Measurements from ENCODE around the gene PIGR.

Gene PIGR

DNA sequence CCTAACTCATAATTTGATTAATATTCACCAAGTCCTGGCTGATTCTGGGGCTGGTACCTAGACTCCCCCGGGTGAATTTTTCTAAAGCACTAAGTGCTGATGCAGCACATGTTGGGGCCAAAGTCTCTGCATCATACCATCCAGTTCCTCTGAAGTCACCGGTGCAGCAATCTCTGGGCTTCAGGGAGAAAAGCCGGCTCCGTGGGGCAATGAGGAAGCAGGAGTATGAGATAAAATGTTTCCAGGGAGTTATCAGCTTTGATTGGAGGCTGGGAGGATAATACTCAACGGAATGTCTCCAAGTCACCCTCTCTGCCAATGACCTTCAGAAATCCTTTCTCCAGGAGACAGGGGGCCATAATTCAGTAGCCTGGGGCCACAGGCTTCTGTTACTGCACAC is 22.8 kb upstream of the PIGR start:
- TF ChIP-seq, protein P1, sequence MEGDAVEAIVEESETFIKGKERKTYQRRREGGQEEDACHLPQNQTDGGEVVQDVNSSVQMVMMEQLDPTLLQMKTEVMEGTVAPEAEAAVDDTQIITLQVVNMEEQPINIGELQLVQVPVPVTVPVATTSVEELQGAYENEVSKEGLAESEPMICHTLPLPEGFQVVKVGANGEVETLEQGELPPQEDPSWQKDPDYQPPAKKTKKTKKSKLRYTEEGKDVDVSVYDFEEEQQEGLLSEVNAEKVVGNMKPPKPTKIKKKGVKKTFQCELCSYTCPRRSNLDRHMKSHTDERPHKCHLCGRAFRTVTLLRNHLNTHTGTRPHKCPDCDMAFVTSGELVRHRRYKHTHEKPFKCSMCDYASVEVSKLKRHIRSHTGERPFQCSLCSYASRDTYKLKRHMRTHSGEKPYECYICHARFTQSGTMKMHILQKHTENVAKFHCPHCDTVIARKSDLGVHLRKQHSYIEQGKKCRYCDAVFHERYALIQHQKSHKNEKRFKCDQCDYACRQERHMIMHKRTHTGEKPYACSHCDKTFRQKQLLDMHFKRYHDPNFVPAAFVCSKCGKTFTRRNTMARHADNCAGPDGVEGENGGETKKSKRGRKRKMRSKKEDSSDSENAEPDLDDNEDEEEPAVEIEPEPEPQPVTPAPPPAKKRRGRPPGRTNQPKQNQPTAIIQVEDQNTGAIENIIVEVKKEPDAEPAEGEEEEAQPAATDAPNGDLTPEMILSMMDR (IDR thresholded peaks at IDR 0.05; ENCODE audit: poor library complexity, severe bottlenecking), result no peak
- no peak overlapping the region for H3K27ac ChIP-seq (ENCODE audit: poor library complexity, severe bottlenecking)
- no peak overlapping the region for H3K4me3 ChIP-seq (ENCODE audit: severe bottlenecking)
- no peaks in the 10 kb centered on the region for H3K9me3 ChIP-seq (ENCODE audit: severe bottlenecking)
- no peaks in the 10 kb centered on the region for H3K36me3 ChIP-seq (ENCODE audit: low read depth)
- no peaks in the 10 kb centered on the region for H3K4me1 ChIP-seq (ENCODE audit: insufficient read depth, poor library complexity, severe bottlenecking)
- no peak for ATAC-seq (ENCODE audit: low read depth)
- H3K27me3 ChIP-seq (ENCODE audit: insufficient read depth, poor library complexity, severe bottlenecking), result no peaks in the 10 kb centered on the region
- no peak for DNase-seq (ENCODE audit: low spot score)

DNA sequence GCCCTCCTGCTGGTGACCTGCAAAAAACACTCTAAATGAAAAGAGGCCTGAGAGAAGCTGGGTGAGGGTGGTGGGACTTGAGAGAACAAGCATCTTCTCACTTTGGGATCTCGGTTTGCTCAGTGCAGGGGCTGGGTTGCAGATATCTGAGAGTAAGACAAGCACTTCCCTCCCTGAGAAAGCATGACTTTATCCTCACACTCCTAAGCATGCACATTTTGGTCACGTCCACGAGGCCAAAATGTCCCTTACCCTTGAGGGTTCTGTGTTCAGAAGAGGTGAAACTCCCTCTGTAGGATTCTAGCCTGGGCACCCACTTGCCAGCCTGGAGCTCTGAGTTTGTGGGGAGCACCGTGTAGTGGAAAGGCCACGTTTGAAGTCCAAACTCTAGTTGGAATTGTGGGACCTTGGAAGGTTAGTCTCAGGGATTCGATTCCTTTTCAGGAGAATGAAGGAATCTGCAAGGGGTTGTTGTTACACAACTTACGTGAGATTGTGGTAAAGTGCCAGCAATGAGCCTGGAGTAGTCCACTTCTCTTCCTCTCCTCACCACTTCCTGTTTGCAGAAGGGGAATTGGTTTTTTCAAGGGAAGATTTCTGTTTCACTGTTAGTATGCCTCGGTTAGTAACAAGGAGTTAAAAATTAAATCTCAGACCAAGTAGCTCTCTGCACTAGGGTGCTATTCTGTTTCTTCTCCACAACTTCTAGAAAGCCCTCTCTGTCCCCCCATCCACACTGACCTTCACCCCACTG is 21.0 kb upstream of the PIGR start:
- Histone ChIP-seq H3K36me3 (ENCODE audit: low read depth) (no peaks in the 10 kb centered on the region), H3K4me1 (ENCODE audit: insufficient read depth, poor library complexity, severe bottlenecking) (no peaks in the 10 kb centered on the region), H3K27me3 (ENCODE audit: insufficient read depth, poor library complexity, severe bottlenecking) (no peaks in the 10 kb centered on the region), H3K9me3 (ENCODE audit: severe bottlenecking) (no peaks in the 10 kb centered on the region), H3K27ac (ENCODE audit: poor library complexity, severe bottlenecking) (no peak overlapping the region), H3K4me3 (ENCODE audit: severe bottlenecking) (no peak overlapping the region)
- ATAC-seq (ENCODE audit: low read depth) (no peak), DNase-seq (ENCODE audit: low spot score) (no peak)
- TF ChIP-seq, protein P1 (IDR thresholded peaks at IDR 0.05; ENCODE audit: poor library complexity, severe bottlenecking), result no peak

GRCh38 chr1:206965781-206966180 is 19.5 kb upstream of the PIGR start:
- H3K4me3 ChIP-seq (ENCODE audit: severe bottlenecking), result no peak overlapping the region
- H3K27me3 ChIP-seq (ENCODE audit: insufficient read depth, poor library complexity, severe bottlenecking), result no peaks in the 10 kb centered on the region
- no peaks in the 10 kb centered on the region for H3K36me3 ChIP-seq (ENCODE audit: low read depth)
- H3K27ac ChIP-seq (ENCODE audit: poor library complexity, severe bottlenecking), result no peak overlapping the region
- peaks cover 9% of the 10 kb centered on the region for H3K4me1 ChIP-seq (ENCODE audit: insufficient read depth, poor library complexity, severe bottlenecking)
- TF ChIP-seq, protein P1 (IDR thresholded peaks at IDR 0.05; ENCODE audit: poor library complexity, severe bottlenecking), result no peak
- no peak for ATAC-seq (ENCODE audit: low read depth)
- no peaks in the 10 kb centered on the region for H3K9me3 ChIP-seq (ENCODE audit: severe bottlenecking)
- DNase-seq (ENCODE audit: low spot score), result no peak

DNA sequence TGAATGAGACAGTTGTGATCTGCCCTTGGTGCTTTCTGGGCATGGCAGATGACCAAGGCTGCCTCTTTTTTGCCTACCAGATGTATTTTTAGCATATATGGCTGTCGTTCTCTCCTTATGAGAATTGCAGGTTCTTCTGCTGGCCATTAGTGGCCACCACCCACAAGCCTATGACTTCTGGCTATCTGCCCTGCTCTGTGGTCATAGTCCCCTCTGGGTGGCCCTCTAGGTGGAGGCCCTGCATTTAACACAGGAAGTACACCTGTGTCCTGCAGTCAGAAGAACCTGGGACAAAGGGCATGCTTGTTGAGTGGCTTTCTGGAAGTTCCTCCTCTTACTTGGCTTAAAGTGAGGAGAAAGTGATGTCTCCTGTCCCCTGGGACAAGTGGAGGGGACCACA is 17.5 kb upstream of the PIGR start:
- no peak overlapping the region for H3K27ac ChIP-seq (ENCODE audit: poor library complexity, severe bottlenecking)
- H3K4me1 ChIP-seq (ENCODE audit: insufficient read depth, poor library complexity, severe bottlenecking), result peaks cover 9% of the 10 kb centered on the region
- no peak for ATAC-seq (ENCODE audit: low read depth)

More for the DNA sequence above, 17.5 kb upstream of the PIGR start:
- TF ChIP-seq, protein P1 (IDR thresholded peaks at IDR 0.05; ENCODE audit: poor library complexity, severe bottlenecking), result no peak
- Histone ChIP-seq H3K36me3 (ENCODE audit: low read depth) (no peaks in the 10 kb centered on the region), H3K4me3 (ENCODE audit: severe bottlenecking) (no peak overlapping the region), H3K9me3 (ENCODE audit: severe bottlenecking) (no peaks in the 10 kb centered on the region), H3K27me3 (ENCODE audit: insufficient read depth, poor library complexity, severe bottlenecking) (no peaks in the 10 kb centered on the region)
- DNase-seq (ENCODE audit: low spot score), result no peak
